HCT116 (cell line): ENCODE measurements around the gene SLC6A12. TPM values are rescaled to one million over a fixed set of nuclear protein-coding genes. Genes with fewer than 3 reads are reported as not detected.

Source experiments
- ATAC-seq: fragments of 200-7000 bp; cut with Tn5 transposase; 2 replicates; pipeline ENCODE4 v1.9.1; 2020; ENCODE audit warnings: mild to moderate bottlenecking, moderate library complexity
- BruUV-seq: library from RNA; stranded (reverse); fragments of 400-500 nt; replicated peaks from 2 replicates; lab custom pipeline; 2021; lab: Mats Ljungman, UMichigan
- CTCF ChIA-PET: fragments of 300-600 bp; sonication (Branson Sonifier 250); formaldehyde crosslinking; loops from one replicate; lab custom pipeline; 2021; ENCODE audit warnings: antibody characterized with exemption; lab: Charles Lee
- POLR2A ChIA-PET: fragments of 300-600, 350-600 bp; sonication (Branson Sonifier 250); formaldehyde crosslinking; loops from one replicate; lab custom pipeline; 2021; ENCODE audit warnings: antibody characterized with exemption; lab: Charles Lee
- RAD21 ChIA-PET, 2 experiments: fragments of 300-600 bp; sonication (Branson Sonifier 250); formaldehyde crosslinking; loops; one replicate each; lab custom pipeline; 2023; ENCODE audit warnings: low total read pairs in 2 of 2; ENCODE audit not compliant: uncharacterized antibody in 2 of 2, unreplicated experiment in 2 of 2, low non-redundant PET in 1 of 2; lab: Charles Lee
- DNase-seq: peaks from one replicate; pipeline ENCODE4 v3.0.0-alpha.2; 2010; ENCODE audit warnings: low read depth, low spot score
- H2AFZ ChIP-seq: fragments of 200-600 bp; shearing (Covaris generic), sonication (generic); 2 replicates; pipeline ENCODE4 v1.6.1; 2017; ENCODE audit warnings: low read depth, mixed run types, mixed read lengths, antibody characterized with exemption, low read length; ENCODE audit not compliant: poor library complexity, severe bottlenecking
- H3K27ac ChIP-seq: 2 replicates; pipeline ENCODE4 v1.5.1; 2012; ENCODE audit warnings: low read depth, low read length
- H3K27me3 ChIP-seq: fragments of 200-600 bp; sonication (generic); 2 replicates; pipeline ENCODE4 v1.6.1; 2016; ENCODE audit warnings: mixed run types, low read length, mixed read lengths; ENCODE audit not compliant: insufficient read depth
- H3K36me3 ChIP-seq, 2 experiments: fragments of 200-500 bp in 1 of 2; fragments of 200-600 bp in 1 of 2; sonication (Bioruptor generic) in 1 of 2; sonication (generic) in 1 of 2; 2 replicates each; pipeline versions ENCODE4 v1.5.1 to v1.6.1; 2014 to 2016; ENCODE audit warnings: low read length in 2 of 2, inconsistent platforms in 1 of 2, mixed read lengths in 1 of 2, mixed run types in 1 of 2; ENCODE audit not compliant: insufficient read depth in 2 of 2, control insufficient read depth in 1 of 2
- H3K4me1 ChIP-seq, 2 experiments: fragments of 200-600 bp in 1 of 2; sonication (generic) in 1 of 2; 2 replicates each; pipeline versions ENCODE4 v1.5.1 to v1.6.1; 2012 to 2017; ENCODE audit warnings: low read length in 2 of 2, inconsistent platforms in 1 of 2, mild to moderate bottlenecking in 1 of 2, mixed read lengths in 1 of 2, mixed run types in 1 of 2, moderate library complexity in 1 of 2; ENCODE audit not compliant: insufficient read depth in 2 of 2, control insufficient read depth in 1 of 2
- H3K4me2 ChIP-seq: fragments of 200-600 bp; sonication (generic); 2 replicates; pipeline ENCODE4 v1.6.1; 2017; ENCODE audit warnings: mixed run types, low read length, mixed read lengths
- H3K4me3 ChIP-seq, 2 experiments: fragments of 200-600 bp in 1 of 2; sonication (generic) in 1 of 2; replicated peaks in 1 of 2; 2 replicates each; pipeline ENCODE4 v1.5.1; 2011 to 2016; ENCODE audit warnings: low read length in 2 of 2, control low read depth in 1 of 2, low read depth in 1 of 2, mild to moderate bottlenecking in 1 of 2, mixed read lengths in 1 of 2, mixed run types in 1 of 2
- H3K79me2 ChIP-seq: fragments of 200-600 bp; sonication (generic); 2 replicates; pipeline ENCODE4 v1.6.1; 2017; ENCODE audit warnings: mild to moderate bottlenecking, mixed run types, low read length, moderate library complexity, mixed read lengths; ENCODE audit not compliant: insufficient read depth
- H3K9ac ChIP-seq: fragments of 200-600 bp; sonication (generic); 2 replicates; pipeline ENCODE4 v1.6.1; 2016; ENCODE audit warnings: low read length, mixed read lengths
- H3K9me2 ChIP-seq: fragments of 200-600 bp; sonication (generic), shearing (Covaris generic); 2 replicates; pipeline ENCODE4 v1.6.1; 2017; ENCODE audit warnings: mixed run types, mild to moderate bottlenecking, moderate library complexity; ENCODE audit not compliant: insufficient read depth
- H3K9me3 ChIP-seq, 2 experiments: fragments of 200-500 bp in 1 of 2; fragments of 200-600 bp in 1 of 2; sonication (Bioruptor generic) in 1 of 2; sonication (generic) in 1 of 2; 2 replicates each; pipeline ENCODE4 v1.6.1; 2014 to 2017; ENCODE audit warnings: low read length in 2 of 2, mixed read lengths in 2 of 2, inconsistent platforms in 1 of 2, low read depth in 1 of 2, mild to moderate bottlenecking in 1 of 2, mixed run types in 1 of 2, moderate library complexity in 1 of 2; ENCODE audit not compliant: control insufficient read depth in 1 of 2, insufficient read depth in 1 of 2
- H4K20me1 ChIP-seq: fragments of 200-600 bp; sonication (generic), shearing (Covaris generic); 2 replicates; pipeline ENCODE4 v1.6.1; 2017; ENCODE audit warnings: mixed run types, mild to moderate bottlenecking, moderate library complexity; ENCODE audit not compliant: insufficient read depth
- CEBPB ChIP-seq: IDR thresholded peaks from 2 replicates; pipeline ENCODE4 v1.6.1; 2012; ENCODE audit warnings: low read depth
- EZH2phosphoT487 ChIP-seq: fragments of 200-600 bp; IDR thresholded peaks from 2 replicates; pipeline ENCODE4 v1.6.1; 2018; ENCODE audit warnings: antibody characterized with exemption, borderline replicate concordance
- FOSL1 ChIP-seq: IDR thresholded peaks from 2 replicates; pipeline ENCODE4 v1.6.1; 2012; ENCODE audit warnings: low read depth
- JUND ChIP-seq: IDR thresholded peaks from 2 replicates; pipeline ENCODE4 v1.6.1; 2012
- POLR2AphosphoS5 ChIP-seq: IDR thresholded peaks from 2 replicates; pipeline ENCODE4 v1.6.1; 2011; ENCODE audit warnings: mild to moderate bottlenecking, low read depth, low read length, moderate library complexity
- RAD21 ChIP-seq: IDR thresholded peaks from 2 replicates; pipeline ENCODE4 v1.6.1; 2012; ENCODE audit warnings: low read depth, mild to moderate bottlenecking
- YY1 ChIP-seq: IDR thresholded peaks from 2 replicates; pipeline ENCODE4 v1.6.1; 2011; ENCODE audit warnings: low read length, low read depth, moderate library complexity, mild to moderate bottlenecking; ENCODE audit not compliant: insufficient replicate concordance; ENCODE audit errors: extremely low read depth
- ZBTB33 ChIP-seq: IDR thresholded peaks from 2 replicates; pipeline ENCODE4 v1.6.1; 2011; ENCODE audit warnings: mild to moderate bottlenecking, low read length, moderate library complexity; ENCODE audit not compliant: insufficient replicate concordance; ENCODE audit errors: extremely low read depth
- ZFX ChIP-seq: fragments of 450-650 bp; IDR thresholded peaks from 2 replicates; pipeline ENCODE4 v1.6.1; 2017
- intact Hi-C: fragments of 100-400 bp; cut with micrococcal nuclease; formaldehyde crosslinking; loops from 2 replicates; pipeline ENCODE4 v1.10.0; 2022
- total RNA-seq: library from RNA; stranded (reverse); gene quantifications from one replicate; pipeline ENCODE4 v1.2.1, GENCODE V29; 2021; ENCODE audit not compliant: unreplicated experiment

Gene SLC6A12
- total RNA-seq, 1 experiment from 2014 or later: 0.64 TPM

DNA sequence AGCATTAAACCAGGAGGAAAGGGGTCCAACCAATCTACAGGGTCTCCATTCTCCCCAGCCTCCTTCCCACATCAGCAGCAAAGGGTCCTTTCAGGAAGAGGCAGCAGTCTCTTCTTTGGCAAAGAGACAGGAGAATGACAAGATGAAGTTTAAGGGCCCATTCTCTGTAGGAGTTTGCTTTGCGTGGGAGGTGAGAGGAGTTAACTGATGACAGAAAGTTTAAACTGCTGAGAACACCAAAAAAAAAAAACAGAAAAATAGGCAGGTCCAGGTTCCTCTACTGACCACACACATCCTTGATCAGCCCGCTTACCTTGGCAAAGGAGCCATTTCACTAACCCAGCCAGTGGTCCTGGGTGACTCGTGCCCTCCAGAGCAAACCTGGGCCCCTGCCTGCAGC lies 43.0 kb upstream of the SLC6A12 start:
- POLR2A ChIA-PET: no interaction called here
- no peaks in the 10 kb centered on the region for H3K9me3 ChIP-seq
- no peak overlapping the region for H3K4me2 ChIP-seq

GRCh38 chr12:256225-256624 lies 42.3 kb upstream of the SLC6A12 start:
- H2AFZ ChIP-seq: no peak overlapping the region
- H3K4me1 ChIP-seq: no peaks in the 10 kb centered on the region
- DNase-seq: no peak
- no peak overlapping the region for H3K27ac ChIP-seq
- CTCF ChIA-PET: no interaction called here
- no TSS peak for BruUV-seq
- H3K9me3 ChIP-seq: no peaks in the 10 kb centered on the region
- intact Hi-C loops: no loop called here
- no peak overlapping the region for H3K9ac ChIP-seq
- TF ChIP-seq YY1 (no peak), ZBTB33 (no peak), CEBPB (no peak), RAD21 (no peak), POLR2AphosphoS5 (no peak), JUND (no peak), ZFX (no peak), EZH2phosphoT487 (no peak), FOSL1 (no peak)
- H4K20me1 ChIP-seq: no peaks in the 10 kb centered on the region
- RAD21 ChIA-PET: no interaction called here
- peaks cover 6% of the 10 kb centered on the region; the same call in 1 of the 2 replicates for H3K27me3 ChIP-seq
- H3K36me3 ChIP-seq: no peaks in the 10 kb centered on the region
- H3K4me3 ChIP-seq: no peak overlapping the region
- no peaks in the 10 kb centered on the region for H3K9me2 ChIP-seq
- no peaks in the 10 kb centered on the region for H3K79me2 ChIP-seq
- POLR2A ChIA-PET: no interaction called here
- H3K4me2 ChIP-seq: no peak overlapping the region
- ATAC-seq: no peak

More for the DNA sequence above, 43.0 kb upstream of the SLC6A12 start:
- ATAC-seq (no peak), DNase-seq (no peak)
- Histone ChIP-seq H2AFZ (no peak overlapping the region), H3K9me2 (no peaks in the 10 kb centered on the region)
- CTCF ChIA-PET: no interaction called here
- TF ChIP-seq ZFX: no peak
- TF ChIP-seq, all 23 proteins: peak for 0
- no TSS peak for BruUV-seq
- Histone ChIP-seq H3K4me1 (no peaks in the 10 kb centered on the region), H4K20me1 (no peaks in the 10 kb centered on the region), H3K9ac (no peak overlapping the region), H3K27me3 (peaks cover 6% of the 10 kb centered on the region; the same call in 1 of the 2 replicates), H3K36me3 (no peaks in the 10 kb centered on the region), H3K79me2 (no peaks in the 10 kb centered on the region), H3K27ac (no peak overlapping the region), H3K4me3 (no peak overlapping the region)
- intact Hi-C loops: no loop called here
- RAD21 ChIA-PET: no interaction called here
